NT2/D1 (cell line): Measurements from ENCODE around the gene GCSH.
A peak's percentile ranks its signal among the peaks of the same experiment; 100 is the strongest.

ENCODE experiments used
- DNase-seq: peaks from one replicate; pipeline ENCODE4 v3.0.0-alpha.2; 2011; ENCODE audit warnings: low read depth, low spot score
- H3K27me3 ChIP-seq: 2 replicates; pipeline ENCODE4 v1.6.0; 2011; ENCODE audit warnings: mild to moderate bottlenecking; ENCODE audit not compliant: insufficient read length, insufficient read depth
- H3K36me3 ChIP-seq: 2 replicates; pipeline ENCODE4 v1.6.1; 2011; ENCODE audit warnings: mild to moderate bottlenecking, low read length, mixed read lengths; ENCODE audit not compliant: insufficient read depth, insufficient read length
- H3K4me1 ChIP-seq: 2 replicates; pipeline ENCODE4 v1.5.1; 2011; ENCODE audit not compliant: insufficient read depth, insufficient read length
- H3K4me3 ChIP-seq: 2 replicates; pipeline ENCODE4 v1.5.1; 2011; ENCODE audit warnings: low read depth; ENCODE audit not compliant: insufficient read length
- H3K9ac ChIP-seq: 2 replicates; pipeline ENCODE4 v1.6.0; 2011; ENCODE audit warnings: low read depth; ENCODE audit not compliant: insufficient read length
- H3K9me3 ChIP-seq: 2 replicates; pipeline ENCODE4 v1.5.1; 2011; ENCODE audit warnings: mild to moderate bottlenecking, low read length; ENCODE audit not compliant: insufficient read depth
- SUZ12 ChIP-seq: IDR thresholded peaks from 2 replicates; pipeline ENCODE4 v1.6.1; 2011; ENCODE audit not compliant: insufficient read length, insufficient read depth; ENCODE audit errors: extremely low read depth
- YY1 ChIP-seq: IDR thresholded peaks from 2 replicates; pipeline ENCODE4 v1.6.1; 2011; ENCODE audit not compliant: insufficient read length, insufficient read depth
- ZNF274 ChIP-seq: IDR thresholded peaks from 2 replicates; pipeline ENCODE4 v1.6.1; 2011; ENCODE audit warnings: mild to moderate bottlenecking, low read depth, low read length

The GCSH gene

DNA sequence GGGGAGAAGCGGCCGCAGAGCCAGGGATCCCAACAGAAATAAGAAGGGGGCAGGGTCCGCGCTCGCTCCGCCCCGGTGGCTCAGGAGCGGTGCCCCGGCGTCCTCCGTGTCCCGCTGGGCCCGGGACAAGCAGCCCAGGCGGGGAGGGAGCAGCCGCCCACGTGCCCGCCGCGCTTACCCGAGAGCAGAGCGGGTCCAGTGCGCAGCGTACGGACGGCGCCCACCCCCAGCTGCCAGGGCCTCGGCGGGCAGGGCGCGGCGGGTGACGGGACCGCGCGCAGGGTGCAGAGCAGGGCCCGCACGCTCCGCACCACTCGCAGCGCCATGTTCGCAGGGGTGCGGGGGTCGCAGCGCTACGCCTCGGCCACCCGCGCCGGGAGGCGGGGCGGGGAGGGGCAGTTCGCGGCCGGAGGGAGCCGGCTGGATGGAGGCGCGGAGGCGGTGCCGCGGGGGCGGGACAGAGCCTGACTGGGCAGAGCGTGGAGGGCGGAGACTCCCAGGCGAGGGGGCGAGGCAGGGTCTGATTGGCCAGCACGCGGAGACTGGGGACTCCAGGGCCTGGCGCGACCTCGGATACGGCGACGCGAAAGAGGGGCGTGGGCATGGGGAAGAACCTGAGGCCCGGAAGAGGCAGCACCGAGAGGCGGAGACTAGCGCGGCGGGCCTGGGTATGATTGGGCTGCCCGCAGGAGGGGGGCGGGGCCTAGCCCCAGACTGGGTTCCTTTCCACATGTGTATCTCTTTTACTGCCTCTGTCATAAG is at the start of gene GCSH:
Gene GCSH, minus strand, starts transcription at position 443 of the 762 bp plus-strand sequence. Its CDS starts 117 bp downstream, at position 326.
- Histone ChIP-seq H3K4me3 (peak within 1 kb of the TSS; percentile 84), H3K9me3 (peaks cover 7% of the 10 kb centered on the region), H3K27me3 (no peaks in the 10 kb centered on the region), H3K9ac (peak within 1 kb of the TSS; percentile 92), H3K4me1 (peaks cover 2% of the 10 kb centered on the region), H3K36me3 (peaks cover 7% of the 10 kb centered on the region)
- no peak for TF ChIP-seq ZNF274
- DNase-seq, result peak; percentile 99

DNA sequence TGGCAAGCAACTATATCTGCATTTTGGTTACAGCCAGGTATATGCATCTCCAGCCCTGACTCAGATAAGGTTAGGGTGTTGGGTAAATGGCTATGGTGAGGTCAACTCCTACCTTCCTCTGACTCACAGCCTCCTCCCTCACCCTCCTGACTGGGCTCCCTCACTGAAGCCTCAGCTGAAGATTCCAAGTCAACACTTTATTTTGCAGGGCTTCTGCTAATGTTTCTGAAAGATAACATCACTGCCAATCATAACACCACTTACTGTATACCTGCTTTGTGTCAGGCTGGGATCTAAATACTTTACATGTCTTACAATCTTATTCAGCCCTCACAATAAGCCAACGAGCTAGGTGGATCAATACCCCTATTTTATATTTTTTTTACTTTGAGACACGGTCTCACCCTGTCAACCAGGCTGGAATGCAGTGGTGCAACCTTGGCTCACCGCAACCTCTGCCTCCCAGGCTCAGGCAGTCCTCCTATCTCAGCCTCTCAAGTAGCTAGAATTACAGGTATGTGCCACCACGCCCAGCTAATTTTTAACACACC is 47.8 kb upstream of the GCSH start:
- Histone ChIP-seq H3K9me3 (no peaks in the 10 kb centered on the region), H3K4me1 (peaks cover 13% of the 10 kb centered on the region), H3K4me3 (no peak overlapping the region), H3K36me3 (no peaks in the 10 kb centered on the region), H3K27me3 (no peaks in the 10 kb centered on the region), H3K9ac (no peak overlapping the region)
- no peak for DNase-seq
- no peak for TF ChIP-seq YY1

DNA sequence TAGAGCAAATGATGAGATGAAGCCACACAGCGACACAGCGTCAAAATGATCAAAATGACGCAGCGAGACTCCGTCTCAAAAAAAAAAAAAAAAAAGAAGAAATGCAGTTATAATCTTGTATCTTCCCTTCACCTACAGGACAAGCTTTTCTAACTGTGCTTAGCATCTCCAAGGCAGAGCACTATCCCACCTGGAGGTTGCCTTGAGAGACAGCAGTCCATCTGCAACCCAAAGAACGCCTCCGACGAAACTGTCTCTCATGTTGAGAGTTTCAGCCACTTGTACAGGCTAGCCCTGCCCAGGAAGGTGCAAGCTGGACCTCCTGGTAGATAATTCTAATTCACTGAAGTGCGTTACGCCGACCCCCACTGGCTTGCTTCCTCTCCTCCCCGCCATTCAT is 46.7 kb upstream of the GCSH start:
- no peak overlapping the region for H3K4me3 ChIP-seq
- H3K9me3 ChIP-seq, result no peaks in the 10 kb centered on the region
- TF ChIP-seq ZNF274 (no peak), SUZ12 (no peak), YY1 (no peak)

DNA sequence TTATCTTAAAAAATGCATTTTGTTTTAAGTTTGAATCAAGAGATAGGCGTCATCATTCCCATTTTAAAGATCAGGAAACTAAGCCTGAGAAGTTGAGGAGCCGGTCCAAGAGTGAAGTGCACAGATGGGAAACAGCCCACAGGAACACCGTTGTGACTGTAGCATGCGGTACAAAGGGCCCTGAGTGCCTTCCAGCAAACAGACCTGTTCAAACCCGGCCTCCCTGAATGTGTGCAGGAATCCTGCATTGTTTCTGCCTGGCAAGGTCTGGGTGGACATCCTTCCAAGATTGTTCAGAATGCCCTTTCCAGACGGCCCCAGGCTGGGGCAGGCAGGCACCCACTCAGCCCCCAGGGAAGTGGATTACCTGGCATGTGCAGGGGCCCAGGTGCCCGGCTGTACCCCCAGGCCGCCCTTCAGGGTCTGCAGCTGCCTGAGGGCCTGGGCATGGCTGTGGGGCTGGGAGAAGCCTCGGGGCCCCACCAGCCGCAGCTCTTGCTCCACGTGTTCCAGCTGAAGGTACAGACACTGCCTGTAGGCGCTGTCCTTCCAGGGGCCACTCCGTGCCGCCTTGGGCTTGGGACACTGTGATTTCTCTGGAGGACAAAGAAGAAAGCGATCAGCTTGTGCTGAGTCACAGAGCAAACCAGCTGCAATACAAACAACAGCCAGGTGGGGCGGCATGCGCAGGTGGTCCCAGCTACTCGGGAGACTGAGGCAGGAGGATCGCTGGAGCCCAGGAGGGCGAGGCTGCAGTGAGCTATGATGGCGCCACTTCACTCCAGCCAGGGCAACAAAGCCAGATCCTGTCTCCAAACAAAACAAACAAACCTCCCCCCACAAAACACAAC is 45.0 kb upstream of the GCSH start:
- no peak for TF ChIP-seq SUZ12
- TF ChIP-seq YY1, result no peak
- no peak for TF ChIP-seq ZNF274
- no peaks in the 10 kb centered on the region for H3K27me3 ChIP-seq
- peak; percentile 51 for DNase-seq
- peaks cover 24% of the 10 kb centered on the region for H3K4me1 ChIP-seq
- H3K9ac ChIP-seq, result peak overlapping the region; percentile 57
- H3K4me3 ChIP-seq, result no peak overlapping the region
- no peaks in the 10 kb centered on the region for H3K36me3 ChIP-seq
- no peaks in the 10 kb centered on the region for H3K9me3 ChIP-seq

More for the DNA sequence above, 46.7 kb upstream of the GCSH start:
- Histone ChIP-seq H3K27me3 (no peaks in the 10 kb centered on the region), H3K4me1 (peaks cover 13% of the 10 kb centered on the region), H3K36me3 (no peaks in the 10 kb centered on the region), H3K9ac (no peak overlapping the region)
- DNase-seq, result no peak

DNA sequence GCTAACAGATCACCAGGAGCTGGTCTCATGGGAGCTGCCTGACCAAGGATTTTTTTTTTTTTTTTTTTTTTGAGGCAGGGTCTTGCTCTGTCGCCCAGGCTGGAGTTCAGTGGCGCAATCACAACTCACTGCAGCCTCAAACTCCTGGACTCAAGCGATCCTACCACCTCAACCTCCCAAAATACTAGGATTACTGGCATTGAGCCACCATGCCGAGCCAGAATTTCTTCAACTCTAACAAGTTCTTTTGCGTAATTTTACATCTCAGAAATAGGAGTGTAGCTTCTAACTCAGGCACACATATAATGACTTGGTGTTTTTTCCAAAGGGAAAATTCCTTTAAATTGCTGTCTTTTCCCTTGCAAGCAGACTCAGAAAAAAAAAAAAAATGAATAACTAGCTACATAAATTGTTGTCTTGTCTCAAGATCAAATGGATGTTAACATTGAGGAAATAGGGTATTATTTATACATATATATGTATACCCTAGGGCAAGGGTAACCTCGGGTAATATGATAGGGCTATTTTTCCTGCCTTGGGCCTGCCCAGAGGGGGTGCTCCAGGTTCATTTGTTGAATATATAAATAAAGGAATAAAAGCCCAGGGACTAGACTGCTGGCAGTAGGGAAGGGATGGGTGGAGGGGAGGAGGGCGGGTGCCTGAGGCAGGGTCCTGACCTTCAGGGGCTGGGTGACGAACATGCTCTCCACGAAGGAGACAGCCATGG is 42.8 kb upstream of the GCSH start:
- Histone ChIP-seq H3K27me3 (no peaks in the 10 kb centered on the region), H3K9ac (no peak overlapping the region), H3K36me3 (no peaks in the 10 kb centered on the region), H3K9me3 (no peaks in the 10 kb centered on the region), H3K4me1 (peaks cover 24% of the 10 kb centered on the region), H3K4me3 (no peak overlapping the region)
- TF ChIP-seq YY1 (no peak), SUZ12 (no peak), ZNF274 (no peak)
- DNase-seq, result no peak

DNA sequence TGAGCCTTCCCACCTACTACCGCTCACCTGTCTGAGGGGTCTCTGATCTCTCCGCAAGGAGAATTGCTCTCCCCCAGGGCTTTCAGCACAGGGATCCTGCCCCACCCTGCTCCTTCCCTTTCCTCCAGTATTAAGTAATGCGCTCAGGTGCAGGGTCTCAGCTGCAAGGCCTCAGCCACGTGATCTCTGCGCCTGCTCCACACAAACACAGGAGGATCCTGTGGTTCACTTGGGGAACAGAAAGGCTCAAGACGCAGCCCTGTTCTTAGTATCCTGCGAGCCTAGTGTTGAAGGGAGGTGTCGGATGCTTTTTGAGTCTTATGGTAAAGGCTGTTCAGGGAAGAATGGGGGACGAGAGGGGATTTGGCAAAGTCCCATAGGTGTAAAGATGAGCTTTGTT is 41.6 kb upstream of the GCSH start:
- Histone ChIP-seq H3K36me3 (no peaks in the 10 kb centered on the region), H3K9ac (peak overlapping the region; percentile 8)

More for the DNA sequence above, 41.6 kb upstream of the GCSH start:
- H3K27me3 ChIP-seq, result no peaks in the 10 kb centered on the region
- peaks cover 21% of the 10 kb centered on the region for H3K4me1 ChIP-seq
- DNase-seq, result no peak
- no peak overlapping the region for H3K4me3 ChIP-seq
- TF ChIP-seq YY1 (no peak), SUZ12 (no peak), ZNF274 (no peak)
- H3K9me3 ChIP-seq, result no peaks in the 10 kb centered on the region
